ENCODE measurements around the gene TP63.
"Not testable (repeated sequence)": the region's sequence is repeated elsewhere in the genome, so short reads cannot be mapped to it uniquely, and the experiment has no call there.

TP63 gene

DNA sequence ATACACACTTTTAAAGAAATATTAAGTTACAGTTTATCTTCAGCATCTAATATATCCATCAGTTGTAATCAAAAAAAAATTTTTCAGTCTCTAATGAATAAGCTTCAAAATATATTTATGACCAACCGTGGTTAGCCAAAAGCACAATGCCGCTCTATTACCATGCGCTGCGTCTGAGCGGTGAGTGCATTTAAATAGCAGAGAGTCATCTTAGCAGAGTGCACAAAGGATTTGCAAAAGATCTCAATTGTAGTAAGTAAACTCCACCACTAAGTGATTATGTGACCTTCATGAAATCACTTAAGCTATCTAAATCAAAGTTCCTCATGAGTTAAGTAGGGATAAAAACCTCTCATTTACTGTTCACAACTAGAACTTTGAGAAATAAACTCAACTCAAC, 4.9 kb downstream of the TP63 start:
- H3K4me3 Mint-ChIP-seq = no peak overlapping the region
- no peak for DNase-seq
- no peaks in the 10 kb centered on the region for H3K9me3 Mint-ChIP-seq
- CTCF ChIA-PET = no interaction called here
- no peak overlapping the region for H3K27ac Mint-ChIP-seq
- H3K36me3 Mint-ChIP-seq = no peaks in the 10 kb centered on the region
- H3K27me3 Mint-ChIP-seq = peaks cover 4% of the 10 kb centered on the region
- H3K4me1 Mint-ChIP-seq = peaks cover 6% of the 10 kb centered on the region

- no peaks in the 10 kb centered on the region for H3K9me3 Mint-ChIP-seq
- peaks cover 4% of the 10 kb centered on the region for H3K27me3 Mint-ChIP-seq
These were observed 6.6 kb downstream of the TP63 start for GRCh38 chr3:189637750-189638149.

GRCh38 chr3:189638276-189639031, 7.3 kb downstream of the TP63 start:
- peaks cover 4% of the 10 kb centered on the region for H3K27me3 Mint-ChIP-seq
- no peak for DNase-seq
- no peak overlapping the region for H3K4me3 Mint-ChIP-seq
- H3K4me1 Mint-ChIP-seq = no peaks in the 10 kb centered on the region
- H3K27ac Mint-ChIP-seq = no peak overlapping the region
- no peaks in the 10 kb centered on the region for H3K9me3 Mint-ChIP-seq
- H3K36me3 Mint-ChIP-seq = no peaks in the 10 kb centered on the region
- CTCF ChIA-PET = no interaction called here

More at GRCh38 chr3:189637750-189638149, 6.6 kb downstream of the TP63 start:
- no peaks in the 10 kb centered on the region for H3K36me3 Mint-ChIP-seq
- no peak for DNase-seq
- no peak overlapping the region for H3K27ac Mint-ChIP-seq
- no peaks in the 10 kb centered on the region for H3K4me1 Mint-ChIP-seq
- CTCF ChIA-PET = no interaction called here
- H3K4me3 Mint-ChIP-seq = no peak overlapping the region

- no peaks in the 10 kb centered on the region for H3K27me3 Mint-ChIP-seq
- H3K9me3 Mint-ChIP-seq = no peaks in the 10 kb centered on the region
- H3K4me3 Mint-ChIP-seq = no peak overlapping the region
- no peak overlapping the region for H3K27ac Mint-ChIP-seq
- H3K4me1 Mint-ChIP-seq = no peaks in the 10 kb centered on the region
- CTCF ChIA-PET = no interaction called here
- DNase-seq = no peak
- H3K36me3 Mint-ChIP-seq = no peaks in the 10 kb centered on the region
These were observed 10.6 kb downstream of the TP63 start for GRCh38 chr3:189641776-189642175.

DNA sequence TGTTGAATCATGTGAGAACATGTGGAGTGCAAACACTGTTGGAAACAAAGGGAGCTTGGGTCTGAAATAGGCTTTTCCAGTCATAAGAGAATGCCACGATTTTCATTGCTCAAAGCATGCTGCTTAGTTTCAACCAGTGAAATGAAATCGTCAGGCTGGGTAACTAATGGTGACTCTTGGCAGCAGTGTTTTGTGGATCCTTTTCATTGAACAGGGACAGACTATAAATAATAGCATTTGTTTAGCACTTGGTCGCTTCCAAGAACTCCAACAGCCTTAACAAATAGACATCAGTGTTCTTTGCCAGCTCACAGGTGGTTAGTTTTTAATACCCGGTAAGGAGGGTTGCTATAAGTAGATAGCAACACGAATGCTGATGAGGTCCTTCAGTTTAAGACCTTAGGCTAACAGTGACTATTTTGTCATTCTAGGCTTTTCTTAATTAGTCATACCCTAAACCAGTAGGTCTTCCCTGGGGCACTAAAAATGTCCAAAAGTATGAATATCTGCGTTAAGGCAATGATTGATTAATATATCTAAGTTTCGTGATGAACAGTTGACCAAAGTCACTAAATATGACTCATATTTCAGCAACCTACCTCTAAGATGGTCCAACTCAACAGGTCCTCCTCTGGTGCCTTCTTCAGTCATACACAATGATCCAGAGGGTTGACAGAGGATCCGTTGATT, 15.8 kb downstream of the TP63 start:
- Mint-ChIP-seq H3K36me3 (no peaks in the 10 kb centered on the region), H3K27me3 (no peaks in the 10 kb centered on the region), H3K4me1 (no peaks in the 10 kb centered on the region), H3K4me3 (no peak overlapping the region), H3K9me3 (no peaks in the 10 kb centered on the region), H3K27ac (no peak overlapping the region)
- no peak for DNase-seq
- CTCF ChIA-PET = no interaction called here

DNA sequence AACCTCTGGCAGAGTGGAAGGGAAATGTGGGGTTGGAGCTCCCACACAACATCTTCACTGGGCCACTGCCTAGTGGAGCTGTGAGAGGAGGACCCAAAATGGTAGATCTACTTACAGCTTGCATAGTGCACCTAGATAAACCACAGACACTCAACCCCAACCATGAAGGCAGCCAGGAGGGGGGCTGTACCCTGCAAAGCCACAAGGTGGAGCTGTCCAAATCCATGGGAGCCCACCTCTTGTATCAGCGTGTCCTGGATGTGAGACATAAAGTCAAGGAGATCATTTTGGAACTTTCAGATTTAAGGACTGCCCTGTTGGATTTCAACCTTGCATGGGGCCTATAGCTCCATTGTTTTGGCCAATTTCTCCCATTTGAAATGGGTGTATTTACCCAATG, 20.9 kb downstream of the TP63 start:
- no peaks in the 10 kb centered on the region for H3K27me3 Mint-ChIP-seq
- H3K36me3 Mint-ChIP-seq = no peaks in the 10 kb centered on the region
- H3K4me3 Mint-ChIP-seq = no peak overlapping the region
- H3K4me1 Mint-ChIP-seq = no peaks in the 10 kb centered on the region
- no peak overlapping the region for H3K27ac Mint-ChIP-seq
- CTCF ChIA-PET = interaction anchor here (0.7 to 1.9 kb wide), 4 partner anchors 8 to 379 kb away, joined by 4 to 6 read pairs (median 5); no protein-coding TSS in a partner anchor
- no peak for DNase-seq
- H3K9me3 Mint-ChIP-seq = no peaks in the 10 kb centered on the region

DNA sequence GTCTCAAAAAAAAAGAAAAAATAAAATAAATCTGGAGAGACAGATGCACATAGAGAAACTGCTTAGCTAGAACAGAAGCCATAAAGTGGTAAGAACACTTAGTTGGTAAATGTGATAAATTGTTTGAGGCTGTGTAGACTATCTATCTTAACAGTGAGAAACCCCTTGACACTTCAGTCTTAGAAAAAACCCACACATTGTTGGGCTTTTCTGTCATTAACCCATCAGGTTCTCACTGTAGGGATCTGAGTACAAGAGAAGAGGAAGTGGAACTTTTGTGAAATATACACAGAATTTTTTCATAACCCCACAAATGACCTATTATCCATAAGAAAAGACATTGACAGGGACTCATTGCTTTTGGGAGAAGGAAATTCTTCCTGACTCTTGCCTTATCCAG, 24.4 kb downstream of the TP63 start:
- Mint-ChIP-seq H3K4me1 (no peaks in the 10 kb centered on the region), H3K27ac (no peak overlapping the region), H3K36me3 (no peaks in the 10 kb centered on the region), H3K27me3 (no peaks in the 10 kb centered on the region), H3K9me3 (no peaks in the 10 kb centered on the region), H3K4me3 (no peak overlapping the region)
- DNase-seq = no peak
- CTCF ChIA-PET = no interaction called here

GRCh38 chr3:189659571-189659970, 28.4 kb downstream of the TP63 start:
- CTCF ChIA-PET = no interaction called here
- no peak overlapping the region for H3K27ac Mint-ChIP-seq

DNA sequence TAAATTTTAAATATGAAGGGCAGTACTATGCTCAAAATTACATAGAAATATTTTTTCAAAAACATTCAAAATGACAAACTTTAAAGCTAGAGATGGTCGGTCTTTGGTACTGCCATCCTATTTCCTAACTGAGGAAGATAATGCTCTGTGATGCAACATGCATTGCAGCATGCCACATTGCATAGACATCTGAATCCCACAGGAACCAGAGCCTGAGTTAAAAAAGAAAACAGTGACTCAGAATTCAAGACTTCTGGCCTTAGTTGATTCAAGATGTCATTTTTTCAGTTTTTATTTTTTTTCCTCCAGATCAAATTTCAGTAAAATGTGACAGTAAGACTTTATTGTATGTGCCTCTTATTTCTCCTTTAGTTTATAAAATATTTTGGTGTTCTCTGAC, 33.1 kb downstream of the TP63 start:
- Mint-ChIP-seq H3K9me3 (no peaks in the 10 kb centered on the region), H3K27me3 (no peaks in the 10 kb centered on the region), H3K27ac (no peak overlapping the region), H3K4me3 (no peak overlapping the region), H3K4me1 (no peaks in the 10 kb centered on the region), H3K36me3 (no peaks in the 10 kb centered on the region)
- CTCF ChIA-PET = no interaction called here
- DNase-seq = no peak

More at GRCh38 chr3:189659571-189659970, 28.4 kb downstream of the TP63 start:
- Mint-ChIP-seq H3K27me3 (no peaks in the 10 kb centered on the region), H3K4me1 (no peaks in the 10 kb centered on the region), H3K36me3 (no peaks in the 10 kb centered on the region), H3K4me3 (no peak overlapping the region), H3K9me3 (no peaks in the 10 kb centered on the region)
- no peak for DNase-seq

DNA sequence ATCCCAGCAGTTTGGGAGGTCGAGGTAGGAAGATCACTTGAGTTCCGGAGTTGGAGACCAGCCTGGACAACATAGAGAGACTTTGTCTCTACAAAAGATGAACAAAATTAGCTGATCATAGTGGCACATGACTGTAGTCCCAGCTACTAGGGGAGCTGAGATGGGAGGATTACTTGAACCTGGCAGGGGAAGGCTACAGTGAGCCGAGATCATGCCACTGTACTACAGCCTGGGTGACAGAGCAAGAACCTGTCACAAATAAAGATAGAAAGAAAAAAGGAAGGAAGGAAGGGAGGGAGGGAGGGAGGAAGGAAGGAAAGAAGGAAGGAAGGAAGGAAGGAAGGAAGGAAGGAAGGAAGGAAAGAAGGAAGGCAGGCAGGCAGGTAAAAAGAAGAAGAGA, 41.2 kb downstream of the TP63 start:
- H3K27ac Mint-ChIP-seq, H3K4me3 Mint-ChIP-seq, DNase-seq, CTCF ChIA-PET, H3K4me1 Mint-ChIP-seq, H3K36me3 Mint-ChIP-seq, H3K9me3 Mint-ChIP-seq, H3K27me3 Mint-ChIP-seq: not testable (repeated sequence)

DNA sequence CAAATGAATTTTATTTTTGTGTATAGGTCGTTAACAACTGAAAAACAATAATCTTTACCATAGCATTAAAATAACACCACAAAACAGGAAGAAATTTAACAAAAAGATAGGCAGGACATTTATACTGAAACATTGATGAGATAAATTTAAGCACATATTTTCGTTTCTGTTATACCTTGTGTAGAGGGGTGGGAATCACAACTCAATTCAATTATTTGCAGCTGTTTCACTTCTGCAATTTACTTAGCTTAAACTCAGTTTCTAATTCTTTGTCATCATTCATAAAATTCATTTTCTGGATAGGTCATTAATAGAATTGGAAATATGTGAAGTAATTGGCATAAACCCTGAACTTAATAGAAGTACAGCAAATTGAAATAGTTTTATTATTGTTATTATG, 42.3 kb downstream of the TP63 start:
- H3K27me3 Mint-ChIP-seq = no peaks in the 10 kb centered on the region
- H3K9me3 Mint-ChIP-seq = no peaks in the 10 kb centered on the region
- H3K27ac Mint-ChIP-seq = no peak overlapping the region
- H3K36me3 Mint-ChIP-seq = no peaks in the 10 kb centered on the region
- H3K4me1 Mint-ChIP-seq = no peaks in the 10 kb centered on the region
- H3K4me3 Mint-ChIP-seq = no peak overlapping the region
- DNase-seq = no peak
- CTCF ChIA-PET = no interaction called here

DNA sequence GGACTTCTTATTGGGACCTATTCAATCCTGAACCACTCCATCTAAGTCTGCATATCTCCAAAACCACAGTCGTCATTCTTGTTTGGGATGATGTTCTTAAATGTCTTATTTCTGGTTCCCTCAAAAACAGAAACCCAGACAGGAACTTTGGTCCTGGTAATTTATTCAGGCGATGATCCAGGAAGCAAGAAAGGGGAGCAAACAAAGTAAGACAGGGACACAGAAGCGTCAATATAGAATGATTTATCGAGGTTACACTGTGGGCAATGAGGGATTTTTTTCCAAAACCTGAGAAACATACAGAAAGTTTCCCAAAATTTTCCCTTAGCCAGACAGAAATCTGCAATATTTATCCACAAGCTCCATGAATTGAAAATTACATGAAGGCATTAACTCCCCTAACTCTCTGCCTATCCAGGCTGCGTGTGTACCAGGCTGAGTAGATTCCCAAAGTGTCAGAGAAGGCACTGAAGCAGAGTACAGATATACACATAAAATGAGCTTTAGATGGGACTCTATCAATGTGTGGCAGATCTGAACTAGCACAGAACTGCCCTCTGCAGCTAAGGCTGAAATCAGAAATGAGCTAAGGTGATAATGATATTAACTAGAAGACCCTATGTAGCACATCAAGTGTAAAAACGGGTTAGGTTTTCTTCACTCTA, 43.2 kb downstream of the TP63 start:
- no peaks in the 10 kb centered on the region for H3K36me3 Mint-ChIP-seq
- H3K27ac Mint-ChIP-seq = no peak overlapping the region
- no peaks in the 10 kb centered on the region for H3K9me3 Mint-ChIP-seq
- DNase-seq = no peak
- H3K27me3 Mint-ChIP-seq = no peaks in the 10 kb centered on the region
- no peaks in the 10 kb centered on the region for H3K4me1 Mint-ChIP-seq
- H3K4me3 Mint-ChIP-seq = no peak overlapping the region
- CTCF ChIA-PET = no interaction called here

GRCh38 chr3:189677667-189678066, 46.5 kb downstream of the TP63 start:
- no peaks in the 10 kb centered on the region for H3K36me3 Mint-ChIP-seq
- H3K4me3 Mint-ChIP-seq = no peak overlapping the region
- DNase-seq = no peak
- no peak overlapping the region for H3K27ac Mint-ChIP-seq
- no peaks in the 10 kb centered on the region for H3K4me1 Mint-ChIP-seq
- no peaks in the 10 kb centered on the region for H3K27me3 Mint-ChIP-seq
- peaks cover 1% of the 10 kb centered on the region for H3K9me3 Mint-ChIP-seq
- CTCF ChIA-PET = no interaction called here

DNA sequence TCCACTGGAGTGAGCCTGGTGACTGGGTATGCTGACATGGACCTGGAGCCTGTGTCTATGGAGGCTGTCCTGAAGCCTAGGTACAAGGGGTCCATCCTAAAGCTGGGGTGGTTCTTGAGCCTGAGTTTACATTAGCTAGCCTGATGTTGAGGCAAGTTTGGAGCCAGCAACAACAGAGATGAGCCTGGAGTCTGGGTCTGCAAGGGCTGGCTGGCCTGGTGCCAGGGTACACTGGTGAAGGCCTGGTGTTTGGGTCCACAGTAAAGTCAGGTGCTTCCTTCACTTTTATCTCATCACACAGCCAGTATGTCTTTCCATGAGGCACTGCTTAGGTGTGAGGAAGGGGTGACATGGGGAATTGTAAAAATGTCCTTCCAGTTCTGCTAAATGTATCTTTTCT, 49.5 kb downstream of the TP63 start:
- H3K4me1 Mint-ChIP-seq = no peaks in the 10 kb centered on the region
- CTCF ChIA-PET = no interaction called here
- H3K27ac Mint-ChIP-seq = no peak overlapping the region
- no peaks in the 10 kb centered on the region for H3K27me3 Mint-ChIP-seq
- H3K4me3 Mint-ChIP-seq = no peak overlapping the region
- peaks cover 1% of the 10 kb centered on the region for H3K9me3 Mint-ChIP-seq
- DNase-seq = no peak
- no peaks in the 10 kb centered on the region for H3K36me3 Mint-ChIP-seq
